HepG2 (cell line): Measurements from ENCODE around the gene MRPS7. TPM values are rescaled to one million over a fixed set of nuclear protein-coding genes. Genes with fewer than 3 reads are reported as not detected.

ENCODE experiments used
- ATAC-seq: fragments of 200-7000 bp; cut with Tn5 transposase; 3 replicates; pipeline ENCODE4 v1.9.1; 2020; ENCODE audit warnings: mild to moderate bottlenecking, moderate library complexity
- BruUV-seq: library from RNA; stranded (reverse); fragments of 400-500 nt; replicated peaks from 2 replicates; lab custom pipeline; 2021; lab: Mats Ljungman, UMichigan
- CTCF ChIA-PET: fragments of 300-600 bp; formaldehyde crosslinking; extraction: SDS; loops from one replicate; lab custom pipeline; 2021; ENCODE audit warnings: low total read pairs, inconsistent platforms, low intra/inter-chr PET ratio; lab: Yijun Ruan, JAX
- POLR2A ChIA-PET: fragments of 350-600 bp; sonication (Branson Sonifier 250); formaldehyde crosslinking; loops from one replicate; lab custom pipeline; 2020; ENCODE audit warnings: antibody characterized with exemption, inconsistent platforms; lab: Yijun Ruan, JAX
- DNase-seq: peaks from one replicate; pipeline ENCODE4 v3.0.0-alpha.2; 2015; ENCODE audit warnings: low spot score
- FAIRE-seq: peaks from 3 replicates; lab custom pipeline; 2011; peaks lifted over from hg19 to GRCh38; lab: Jason Lieb, UNC
- H2AFZ ChIP-seq: one replicate; pipeline ENCODE4 v1.6.1; 2011; ENCODE audit warnings: low read length, inconsistent platforms
- H3K27ac ChIP-seq: fragments of 300-600 bp; 3 replicates; pipeline ENCODE4 v1.8.0; 2011; ENCODE audit warnings: mixed run types, mild to moderate bottlenecking, mixed read lengths, low read length, inconsistent platforms; ENCODE audit not compliant: insufficient read depth; ENCODE audit errors: extremely low read length
- H3K27me3 ChIP-seq, 2 experiments: fragments of 200-600 bp in 1 of 2; 2 replicates in 1 of 2; 3 replicates in 1 of 2; pipeline versions ENCODE4 v1.6.0 to v1.8.0; 2011; ENCODE audit warnings: low read length in 2 of 2, mild to moderate bottlenecking in 2 of 2, moderate library complexity in 2 of 2, inconsistent platforms in 1 of 2; ENCODE audit not compliant: insufficient read depth in 2 of 2, control insufficient read depth in 1 of 2
- H3K36me3 ChIP-seq, 2 experiments: fragments of 200-600 bp in 1 of 2; replicated peaks in 1 of 2; 2 replicates in 1 of 2; 3 replicates in 1 of 2; pipeline versions ENCODE4 v1.5.1 to v1.8.0; 2011; ENCODE audit warnings: low read length in 2 of 2, inconsistent platforms in 1 of 2; ENCODE audit not compliant: insufficient read depth in 2 of 2, control insufficient read depth in 1 of 2
- H3K4me1 ChIP-seq: 2 replicates; pipeline ENCODE4 v1.5.1; 2012; ENCODE audit warnings: low read length, inconsistent platforms; ENCODE audit not compliant: insufficient read depth
- H3K4me2 ChIP-seq: 2 replicates; pipeline ENCODE4 v1.6.0; 2011; ENCODE audit warnings: low read depth, low read length, inconsistent platforms
- H3K4me3 ChIP-seq, 3 experiments: fragments of 200-600 bp in 1 of 3; sonication (generic), shearing (Covaris generic) in 1 of 3; replicated peaks in 1 of 3; 2 replicates each; pipeline ENCODE4 v1.5.1; 2011 to 2016; ENCODE audit warnings: low read length in 3 of 3, inconsistent platforms in 2 of 3, low read depth in 2 of 3, mild to moderate bottlenecking in 2 of 3, control low read depth in 1 of 3, mixed read lengths in 1 of 3; ENCODE audit not compliant: insufficient read depth in 1 of 3
- H3K79me2 ChIP-seq: one replicate; pipeline ENCODE4 v1.6.1; 2011; ENCODE audit warnings: low read length, inconsistent platforms; ENCODE audit not compliant: insufficient read depth
- H3K9ac ChIP-seq: 2 replicates; pipeline ENCODE4 v1.6.0; 2011; ENCODE audit warnings: mild to moderate bottlenecking, low read depth, low read length, inconsistent platforms; ENCODE audit not compliant: insufficient read depth
- H3K9me3 ChIP-seq: 2 replicates; pipeline ENCODE4 v1.5.1; 2012; ENCODE audit warnings: mild to moderate bottlenecking, low read length
- H4K20me1 ChIP-seq: 2 replicates; pipeline ENCODE4 v1.6.0; 2011; ENCODE audit warnings: inconsistent platforms, mild to moderate bottlenecking, low read length, moderate library complexity; ENCODE audit not compliant: insufficient read depth
- AGO2 ChIP-seq: fragments of 200-400 bp; formaldehyde crosslinking; optimal IDR thresholded peaks from 2 replicates; pipeline ENCODE3; 2017; ENCODE audit warnings: mild to moderate bottlenecking, low read depth, low read length, moderate library complexity
- CC2D1A ChIP-seq: sonication (generic); formaldehyde crosslinking; IDR thresholded peaks from 2 replicates; pipeline ENCODE4 v1.8.1; 2023; ENCODE audit warnings: mild to moderate bottlenecking, missing genetic modification reagents
- EED ChIP-seq: sonication (generic); formaldehyde crosslinking; IDR thresholded peaks from 2 replicates; pipeline ENCODE4 v1.5.0; 2020; ENCODE audit warnings: mild to moderate bottlenecking, missing genetic modification reagents
- GPN1 ChIP-seq: sonication (generic); formaldehyde crosslinking; IDR thresholded peaks from 2 replicates; pipeline ENCODE4 v1.5.1; 2020; ENCODE audit warnings: missing genetic modification reagents, borderline replicate concordance
- HNRNPH1 ChIP-seq: fragments of 200-400 bp; formaldehyde crosslinking; optimal IDR thresholded peaks from 2 replicates; pipeline ENCODE3; 2017; ENCODE audit warnings: mild to moderate bottlenecking, low read depth, low read length
- IKZF1 ChIP-seq: fragments of 450-650 bp; IDR thresholded peaks from 2 replicates; pipeline ENCODE4 v1.7.1; 2016
- NFE2L1 ChIP-seq: sonication (generic); formaldehyde crosslinking; IDR thresholded peaks from 2 replicates; pipeline ENCODE4 v1.4.0; 2020; ENCODE audit warnings: missing genetic modification reagents, mild to moderate bottlenecking, borderline replicate concordance
- SSRP1 ChIP-seq: IDR thresholded peaks from 2 replicates; pipeline ENCODE4 v1.6.1; 2016; ENCODE audit warnings: control low read depth
- TAF15 ChIP-seq: fragments of 200-400 bp; formaldehyde crosslinking; IDR thresholded peaks from one replicate; pipeline ENCODE4 v1.6.1; 2018; ENCODE audit warnings: mild to moderate bottlenecking, low read depth, low read length; ENCODE audit not compliant: poor library complexity, severe bottlenecking
- THRA ChIP-seq: sonication (generic); formaldehyde crosslinking; IDR thresholded peaks from 2 replicates; pipeline ENCODE4 v1.4.0; 2020; ENCODE audit warnings: missing genetic modification reagents, borderline replicate concordance
- WGBS: methylation state at CpG from one replicate; pipeline ENCODE4 v1.1.6; 2017; ENCODE audit warnings: low lambda C conversion rate; 5-methylcytosine and 5-hydroxymethylcytosine counted together
- in situ Hi-C: cut with HindIII; loops from 2 replicates; pipeline ENCODE4 v1.10.0; 2017; ENCODE audit warnings: low pct_unique_long_range_greater_than_20kb; ENCODE audit not compliant: extremely low pct_ligation_motif_present
- intact Hi-C: fragments of 100-400 bp; cut with micrococcal nuclease; formaldehyde crosslinking; loops from one replicate; pipeline ENCODE4 v1.10.0; 2022; ENCODE audit not compliant: unreplicated experiment
- polyA plus RNA-seq, 8 experiments: library from polyadenylated mRNA; depleted of rRNA in 3 of 8; stranded (reverse) in 7 of 8; unstranded in 1 of 8; fragments of >200 nt; fragmentation: Illumina TruSeq in 4 of 8; extraction: Trizol in 4 of 8; gene quantifications; 2 replicates each; pipeline versions ENCODE4 v1.2.1 to v1.2.3, GENCODE V29; 2011 to 2016; ENCODE audit warnings: low read depth in 4 of 8, missing spikeins in 1 of 8, mixed read lengths in 1 of 8; ENCODE audit not compliant: insufficient read depth in 1 of 8
- total RNA-seq, 5 experiments: library from RNA; depleted of rRNA; stranded (reverse); fragments of >200 nt; fragmentation: Illumina TruSeq; extraction: Trizol; gene quantifications; 2 replicates each; pipeline ENCODE4 v1.2.3, GENCODE V29; 2016; ENCODE audit warnings: low read depth in 1 of 5
- TF ChIP-seq, protein P1 (sequence below): IDR thresholded peaks from 2 replicates; pipeline ENCODE4 v1.4.0; 2020; ENCODE audit warnings: mild to moderate bottlenecking, missing genetic modification reagents
- TF ChIP-seq, protein P2 (sequence below): IDR thresholded peaks from 2 replicates; pipeline ENCODE4 v1.6.1; 2016; ENCODE audit warnings: low read depth, missing genetic modification reagents, missing compliant biosample characterization

MRPS7 gene
- total and polyA plus RNA-seq, 2 of the 13 experiments (the other 11 are each of a cell fraction or from before 2014, with no cell fraction given), result 97.0 to 162 TPM

- BruUV-seq, result no TSS peak
- DNase-seq, result peak; percentile 86
- Histone ChIP-seq H3K4me1 (peaks cover 52% of the 10 kb centered on the region), H3K9ac (no peak overlapping the region), H2AFZ (no peak overlapping the region), H3K4me3 (peak overlapping the region in 1 of 3 experiments; percentile 45; a peak in 2 of 6 replicates), H4K20me1 (no peaks in the 10 kb centered on the region), H3K27ac (peak overlapping the region; percentile 34), H3K9me3 (no peaks in the 10 kb centered on the region), H3K4me2 (peak overlapping the region; percentile 57), H3K36me3 (peaks cover 13 to 29% of the 10 kb centered on the region in 2 experiments), H3K27me3 (no peaks in the 10 kb centered on the region), H3K79me2 (peaks cover 15% of the 10 kb centered on the region)
- ATAC-seq, result peak; percentile 71
- peak; percentile 93 for FAIRE-seq
- in situ Hi-C loops, result loop anchor here (5.0 kb wide), 1 partner anchor 145 kb away; no protein-coding TSS in a partner anchor
- WGBS, result 29% methylated on average over 12 of the region's 14 CpGs
- intact Hi-C loops, result no loop called here
- POLR2A ChIA-PET, result interaction anchor here (1.0 to 6.6 kb wide), 9 partner anchors 10 to 162 kb away, joined by 3 to 43 read pairs (median 4); partner anchors contain the start of genes GRB2, SLC25A19 and SUMO2
- CTCF ChIA-PET, result interaction anchor here (1.5 to 2.0 kb wide), 2 partner anchors 55 to 145 kb away, joined by 4 to 10 read pairs; no protein-coding TSS in a partner anchor
- TF ChIP-seq EED (CRISPR knock-in tag) (no peak), GPN1 (0 out of 2 replicates have a peak, but pooled peaks have one; percentile 46), HNRNPH1 (no peak), AGO2 (peak; percentile 98), TAF15 (no peak), SSRP1 (CRISPR knock-in tag) (no peak; the same call in 1 of the 2 replicates), IKZF1 (no peak), CC2D1A (CRISPR knock-in tag) (no peak), THRA (CRISPR knock-in tag) (0 out of 2 replicates have a peak, but pooled peaks have one; percentile 52), NFE2L1 (CRISPR knock-in tag) (no peak)
- TF ChIP-seq, protein P1, sequence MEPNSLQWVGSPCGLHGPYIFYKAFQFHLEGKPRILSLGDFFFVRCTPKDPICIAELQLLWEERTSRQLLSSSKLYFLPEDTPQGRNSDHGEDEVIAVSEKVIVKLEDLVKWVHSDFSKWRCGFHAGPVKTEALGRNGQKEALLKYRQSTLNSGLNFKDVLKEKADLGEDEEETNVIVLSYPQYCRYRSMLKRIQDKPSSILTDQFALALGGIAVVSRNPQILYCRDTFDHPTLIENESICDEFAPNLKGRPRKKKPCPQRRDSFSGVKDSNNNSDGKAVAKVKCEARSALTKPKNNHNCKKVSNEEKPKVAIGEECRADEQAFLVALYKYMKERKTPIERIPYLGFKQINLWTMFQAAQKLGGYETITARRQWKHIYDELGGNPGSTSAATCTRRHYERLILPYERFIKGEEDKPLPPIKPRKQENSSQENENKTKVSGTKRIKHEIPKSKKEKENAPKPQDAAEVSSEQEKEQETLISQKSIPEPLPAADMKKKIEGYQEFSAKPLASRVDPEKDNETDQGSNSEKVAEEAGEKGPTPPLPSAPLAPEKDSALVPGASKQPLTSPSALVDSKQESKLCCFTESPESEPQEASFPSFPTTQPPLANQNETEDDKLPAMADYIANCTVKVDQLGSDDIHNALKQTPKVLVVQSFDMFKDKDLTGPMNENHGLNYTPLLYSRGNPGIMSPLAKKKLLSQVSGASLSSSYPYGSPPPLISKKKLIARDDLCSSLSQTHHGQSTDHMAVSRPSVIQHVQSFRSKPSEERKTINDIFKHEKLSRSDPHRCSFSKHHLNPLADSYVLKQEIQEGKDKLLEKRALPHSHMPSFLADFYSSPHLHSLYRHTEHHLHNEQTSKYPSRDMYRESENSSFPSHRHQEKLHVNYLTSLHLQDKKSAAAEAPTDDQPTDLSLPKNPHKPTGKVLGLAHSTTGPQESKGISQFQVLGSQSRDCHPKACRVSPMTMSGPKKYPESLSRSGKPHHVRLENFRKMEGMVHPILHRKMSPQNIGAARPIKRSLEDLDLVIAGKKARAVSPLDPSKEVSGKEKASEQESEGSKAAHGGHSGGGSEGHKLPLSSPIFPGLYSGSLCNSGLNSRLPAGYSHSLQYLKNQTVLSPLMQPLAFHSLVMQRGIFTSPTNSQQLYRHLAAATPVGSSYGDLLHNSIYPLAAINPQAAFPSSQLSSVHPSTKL, result peak; percentile 73
- TF ChIP-seq, protein P2, sequence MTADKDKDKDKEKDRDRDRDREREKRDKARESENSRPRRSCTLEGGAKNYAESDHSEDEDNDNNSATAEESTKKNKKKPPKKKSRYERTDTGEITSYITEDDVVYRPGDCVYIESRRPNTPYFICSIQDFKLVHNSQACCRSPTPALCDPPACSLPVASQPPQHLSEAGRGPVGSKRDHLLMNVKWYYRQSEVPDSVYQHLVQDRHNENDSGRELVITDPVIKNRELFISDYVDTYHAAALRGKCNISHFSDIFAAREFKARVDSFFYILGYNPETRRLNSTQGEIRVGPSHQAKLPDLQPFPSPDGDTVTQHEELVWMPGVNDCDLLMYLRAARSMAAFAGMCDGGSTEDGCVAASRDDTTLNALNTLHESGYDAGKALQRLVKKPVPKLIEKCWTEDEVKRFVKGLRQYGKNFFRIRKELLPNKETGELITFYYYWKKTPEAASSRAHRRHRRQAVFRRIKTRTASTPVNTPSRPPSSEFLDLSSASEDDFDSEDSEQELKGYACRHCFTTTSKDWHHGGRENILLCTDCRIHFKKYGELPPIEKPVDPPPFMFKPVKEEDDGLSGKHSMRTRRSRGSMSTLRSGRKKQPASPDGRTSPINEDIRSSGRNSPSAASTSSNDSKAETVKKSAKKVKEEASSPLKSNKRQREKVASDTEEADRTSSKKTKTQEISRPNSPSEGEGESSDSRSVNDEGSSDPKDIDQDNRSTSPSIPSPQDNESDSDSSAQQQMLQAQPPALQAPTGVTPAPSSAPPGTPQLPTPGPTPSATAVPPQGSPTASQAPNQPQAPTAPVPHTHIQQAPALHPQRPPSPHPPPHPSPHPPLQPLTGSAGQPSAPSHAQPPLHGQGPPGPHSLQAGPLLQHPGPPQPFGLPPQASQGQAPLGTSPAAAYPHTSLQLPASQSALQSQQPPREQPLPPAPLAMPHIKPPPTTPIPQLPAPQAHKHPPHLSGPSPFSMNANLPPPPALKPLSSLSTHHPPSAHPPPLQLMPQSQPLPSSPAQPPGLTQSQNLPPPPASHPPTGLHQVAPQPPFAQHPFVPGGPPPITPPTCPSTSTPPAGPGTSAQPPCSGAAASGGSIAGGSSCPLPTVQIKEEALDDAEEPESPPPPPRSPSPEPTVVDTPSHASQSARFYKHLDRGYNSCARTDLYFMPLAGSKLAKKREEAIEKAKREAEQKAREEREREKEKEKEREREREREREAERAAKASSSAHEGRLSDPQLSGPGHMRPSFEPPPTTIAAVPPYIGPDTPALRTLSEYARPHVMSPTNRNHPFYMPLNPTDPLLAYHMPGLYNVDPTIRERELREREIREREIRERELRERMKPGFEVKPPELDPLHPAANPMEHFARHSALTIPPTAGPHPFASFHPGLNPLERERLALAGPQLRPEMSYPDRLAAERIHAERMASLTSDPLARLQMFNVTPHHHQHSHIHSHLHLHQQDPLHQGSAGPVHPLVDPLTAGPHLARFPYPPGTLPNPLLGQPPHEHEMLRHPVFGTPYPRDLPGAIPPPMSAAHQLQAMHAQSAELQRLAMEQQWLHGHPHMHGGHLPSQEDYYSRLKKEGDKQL, result no peak
These were observed 5.9 kb downstream of the MRPS7 start for GRCh38 chr17:75267411-75268232.
